Cardiac muscle cell (in vitro differentiated cells and primary cell): ENCODE measurements around the gene KRT32. TPM values are rescaled to one million over a fixed set of nuclear protein-coding genes. Genes with fewer than 3 reads are reported as not detected.

ENCODE experiments used
- DNase-seq, 2 donors: peaks; one replicate each; pipeline versions ENCODE4 v3.0.0 to v3.0.0-alpha.2; 2010 to 2017; ENCODE audit warnings: low read depth in 1 of 2, low spot score in 1 of 2
- H3K27ac ChIP-seq: fragments of 200-600 bp; sonication (generic); 2 replicates; pipeline ENCODE4 v1.5.1; 2016
- H3K27me3 ChIP-seq: fragments of 200-600 bp; sonication (generic); 2 replicates; pipeline ENCODE4 v1.6.0; 2016; ENCODE audit warnings: control low read depth
- H3K36me3 ChIP-seq: fragments of 200-600 bp; sonication (generic); 2 replicates; pipeline ENCODE4 v1.5.1; 2016; ENCODE audit warnings: control low read depth
- H3K4me1 ChIP-seq: fragments of 200-600 bp; sonication (generic); 2 replicates; pipeline ENCODE4 v1.8.1; 2017; ENCODE audit warnings: low read depth, mild to moderate bottlenecking, mixed run types
- H3K4me3 ChIP-seq: fragments of 200-600 bp; sonication (generic); 2 replicates; pipeline ENCODE4 v1.5.1; 2016; ENCODE audit warnings: mild to moderate bottlenecking
- H3K9me3 ChIP-seq: fragments of 200-600 bp; sonication (generic); 2 replicates; pipeline ENCODE4 v1.5.1; 2017; ENCODE audit warnings: low read depth, mild to moderate bottlenecking, control low read depth
- polyA plus RNA-seq: library from polyadenylated mRNA; unstranded; fragments of >200 nt; fragmentation: Nextera tagmentation; extraction: Ambion mirVana; gene quantifications from 2 replicates; pipeline ENCODE4 v1.2.1, GENCODE V29; 2016
- total RNA-seq: library from RNA; depleted of rRNA; stranded (reverse); fragments of >200 nt; gene quantifications from 2 replicates; pipeline ENCODE4 v1.2.3, GENCODE V29; 2016
- TF ChIP-seq, protein P1 (sequence below): IDR thresholded peaks from 2 replicates; pipeline ENCODE4 v1.5.1; 2012; ENCODE audit warnings: low read depth, mild to moderate bottlenecking, low read length

The KRT32 gene
- total and polyA plus RNA-seq, 2 experiments from 2014 or later: not detected

DNA sequence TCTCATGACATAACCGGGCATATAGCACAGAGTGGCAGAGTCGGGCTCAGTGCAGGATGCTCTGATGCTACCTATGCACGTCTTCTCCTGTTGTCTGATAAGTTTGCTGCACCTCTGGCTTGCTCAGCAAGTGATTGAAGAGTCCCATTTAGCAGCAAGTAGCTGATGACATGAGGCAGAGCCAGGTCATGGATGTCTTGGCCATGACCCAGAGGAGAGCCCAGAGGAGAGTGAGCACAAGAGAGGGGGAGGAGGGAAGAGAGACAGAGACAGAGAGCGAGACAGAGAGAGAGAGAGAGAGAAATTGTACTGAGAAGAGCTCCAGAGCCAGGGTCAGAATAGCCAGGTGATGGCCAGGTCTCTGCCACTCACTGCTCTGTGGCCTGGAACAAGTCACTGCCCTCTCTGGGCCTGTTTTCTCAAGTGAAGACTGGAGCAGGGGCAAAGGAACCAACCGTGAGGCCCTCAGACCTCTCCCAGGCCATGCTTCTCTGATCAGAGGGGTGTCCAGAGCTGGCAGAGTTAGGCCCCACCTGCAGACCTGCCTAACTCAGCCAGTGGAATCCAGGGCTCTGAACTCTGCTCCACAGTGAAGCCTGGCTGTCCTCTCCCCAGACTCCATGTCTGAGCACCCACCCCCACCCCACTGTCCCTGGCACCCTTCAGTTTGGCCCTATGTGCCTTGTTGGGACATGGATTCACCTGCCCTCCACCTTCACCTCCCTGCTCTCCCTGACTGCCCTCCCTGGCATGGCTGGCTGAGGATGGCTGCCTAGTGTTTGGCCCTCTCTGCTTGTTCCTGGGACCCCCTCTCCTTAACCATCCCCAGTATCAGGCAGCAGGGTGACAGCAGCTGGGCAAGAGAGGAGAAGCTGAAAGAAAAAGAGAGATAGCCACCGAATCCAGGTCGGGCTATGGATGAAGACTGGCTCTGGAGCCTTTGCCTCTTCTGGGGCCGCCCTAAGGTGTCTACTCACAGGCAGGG is 18.0 kb upstream of the KRT32 start:
- no peak for DNase-seq
- H3K4me3 ChIP-seq: no peak overlapping the region
- TF ChIP-seq, protein P1, sequence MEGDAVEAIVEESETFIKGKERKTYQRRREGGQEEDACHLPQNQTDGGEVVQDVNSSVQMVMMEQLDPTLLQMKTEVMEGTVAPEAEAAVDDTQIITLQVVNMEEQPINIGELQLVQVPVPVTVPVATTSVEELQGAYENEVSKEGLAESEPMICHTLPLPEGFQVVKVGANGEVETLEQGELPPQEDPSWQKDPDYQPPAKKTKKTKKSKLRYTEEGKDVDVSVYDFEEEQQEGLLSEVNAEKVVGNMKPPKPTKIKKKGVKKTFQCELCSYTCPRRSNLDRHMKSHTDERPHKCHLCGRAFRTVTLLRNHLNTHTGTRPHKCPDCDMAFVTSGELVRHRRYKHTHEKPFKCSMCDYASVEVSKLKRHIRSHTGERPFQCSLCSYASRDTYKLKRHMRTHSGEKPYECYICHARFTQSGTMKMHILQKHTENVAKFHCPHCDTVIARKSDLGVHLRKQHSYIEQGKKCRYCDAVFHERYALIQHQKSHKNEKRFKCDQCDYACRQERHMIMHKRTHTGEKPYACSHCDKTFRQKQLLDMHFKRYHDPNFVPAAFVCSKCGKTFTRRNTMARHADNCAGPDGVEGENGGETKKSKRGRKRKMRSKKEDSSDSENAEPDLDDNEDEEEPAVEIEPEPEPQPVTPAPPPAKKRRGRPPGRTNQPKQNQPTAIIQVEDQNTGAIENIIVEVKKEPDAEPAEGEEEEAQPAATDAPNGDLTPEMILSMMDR: no peak
- no peaks in the 10 kb centered on the region for H3K27me3 ChIP-seq
- H3K27ac ChIP-seq: no peak overlapping the region
- H3K36me3 ChIP-seq: no peaks in the 10 kb centered on the region
- H3K9me3 ChIP-seq: no peaks in the 10 kb centered on the region
- no peaks in the 10 kb centered on the region for H3K4me1 ChIP-seq

- TF ChIP-seq, protein P1: no peak
- H3K27me3 ChIP-seq: no peaks in the 10 kb centered on the region
- no peaks in the 10 kb centered on the region for H3K9me3 ChIP-seq
- H3K36me3 ChIP-seq: no peaks in the 10 kb centered on the region
- no peak for DNase-seq
- H3K4me1 ChIP-seq: no peaks in the 10 kb centered on the region
- no peak overlapping the region for H3K27ac ChIP-seq
- no peak overlapping the region for H3K4me3 ChIP-seq
Observed at GRCh38 chr17:41483991-41484826, 17.0 kb upstream of the KRT32 start.

- no peak for DNase-seq
- no peak overlapping the region for H3K4me3 ChIP-seq
- no peaks in the 10 kb centered on the region for H3K4me1 ChIP-seq
- H3K27me3 ChIP-seq: no peaks in the 10 kb centered on the region
- H3K27ac ChIP-seq: no peak overlapping the region
- H3K9me3 ChIP-seq: no peaks in the 10 kb centered on the region
- TF ChIP-seq, protein P1: no peak
- H3K36me3 ChIP-seq: no peaks in the 10 kb centered on the region
Observed at GRCh38 chr17:41483531-41483930, 16.3 kb upstream of the KRT32 start.

DNA sequence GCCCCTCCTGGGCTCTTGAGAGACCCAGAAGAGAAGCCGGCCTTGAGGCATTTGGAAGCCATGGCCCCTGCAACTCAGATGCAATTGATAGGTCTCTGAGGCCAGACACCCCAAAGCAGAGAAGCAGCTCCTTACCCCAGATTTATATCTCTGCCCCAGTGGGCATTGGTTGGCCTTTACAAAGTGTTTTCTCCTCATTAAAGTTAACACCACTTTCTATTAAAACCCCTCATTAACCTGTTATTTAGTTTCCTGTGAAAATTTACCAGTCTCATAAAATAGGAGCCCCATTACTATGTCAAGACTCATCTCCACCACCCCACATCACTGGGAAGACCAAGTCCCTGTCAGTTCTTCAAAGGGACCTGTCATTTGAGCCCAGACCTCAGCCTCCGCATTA is 13.8 kb upstream of the KRT32 start, which contains the start of gene KRT35:
TSS of gene KRT35 (minus strand) at position 116 of the 400 bp plus-strand sequence. CDS start at position 62, 54 bp downstream.
- no peaks in the 10 kb centered on the region for H3K27me3 ChIP-seq
- H3K9me3 ChIP-seq: no peaks in the 10 kb centered on the region
- TF ChIP-seq, protein P1: no peak
- H3K27ac ChIP-seq: no peak within 1 kb of the TSS
- H3K4me3 ChIP-seq: no peak within 1 kb of the TSS
- H3K4me1 ChIP-seq: no peaks in the 10 kb centered on the region
- DNase-seq: no peak
- H3K36me3 ChIP-seq: no peaks in the 10 kb centered on the region

DNA sequence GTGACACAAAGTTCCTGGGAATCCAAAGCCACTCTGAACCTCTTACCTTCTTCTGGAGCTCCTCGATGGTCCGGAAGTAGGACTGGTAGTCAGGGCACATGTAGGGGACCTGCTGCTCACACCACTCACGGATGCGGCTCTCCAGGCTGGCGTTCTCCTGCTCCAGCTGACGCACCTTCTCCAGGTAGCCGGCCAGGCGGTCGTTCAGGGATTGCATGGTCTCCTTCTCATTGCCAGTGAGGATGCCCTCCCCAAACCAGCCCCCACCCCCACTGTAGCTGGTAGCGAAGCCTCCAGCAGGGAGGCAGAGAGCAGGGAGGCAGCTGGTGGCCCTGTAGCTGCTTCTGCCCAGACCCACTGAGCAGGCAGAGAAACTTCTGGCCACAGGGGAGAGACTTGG is 13.4 kb upstream of the KRT32 start:
- Histone ChIP-seq H3K4me1 (no peaks in the 10 kb centered on the region), H3K27ac (no peak overlapping the region), H3K27me3 (no peaks in the 10 kb centered on the region), H3K4me3 (no peak overlapping the region), H3K36me3 (no peaks in the 10 kb centered on the region), H3K9me3 (no peaks in the 10 kb centered on the region)
- TF ChIP-seq, protein P1: no peak
- DNase-seq: no peak
